ENCODE measurements around the gene PLA2G2E. TPM values are rescaled to one million over a fixed set of nuclear protein-coding genes. Genes with fewer than 3 reads are reported as not detected.

The PLA2G2E gene
- total and polyA plus RNA-seq, 3 experiments from 2014 or later, result not detected

GRCh38 chr1:19909392-19909791, 14.0 kb downstream of the PLA2G2E start:
- ChIA-PET POLR2A (no interaction called here), CTCF (interaction anchor here (1.4 to 2.3 kb wide), 2 partner anchors 11 to 243 kb away, joined by 5 to 8 read pairs; no protein-coding TSS in a partner anchor)
- no peak for DNase-seq
- no peaks in the 10 kb centered on the region for H3K9me3 ChIP-seq (ENCODE audit: low read length)
- H3K27me3 Mint-ChIP-seq, result no peaks in the 10 kb centered on the region
- H3K4me3 Mint-ChIP-seq, result no peak overlapping the region
- H3K4me1 ChIP-seq (ENCODE audit: insufficient read depth, low read length), result no peaks in the 10 kb centered on the region
- H3K36me3 Mint-ChIP-seq, result peaks cover 13 to 92% (median 35%) of the 10 kb centered on the region in 3 donors
- H3K36me3 ChIP-seq (ENCODE audit: insufficient read depth, low read length), result peaks cover 58% of the 10 kb centered on the region
- peak overlapping the region in 2 of 8 donors; percentile 14 to 29 for H3K27ac Mint-ChIP-seq
- no peaks in the 10 kb centered on the region for H3K27me3 ChIP-seq (ENCODE audit: insufficient read depth, low read length, poor library complexity, severe bottlenecking)
- H3K4me1 Mint-ChIP-seq, result no peaks in the 10 kb centered on the region
- H3K9me3 Mint-ChIP-seq, result no peaks in the 10 kb centered on the region
- no peak overlapping the region for H3K4me3 ChIP-seq (ENCODE audit: low read length)
- no peak overlapping the region for H3K27ac ChIP-seq (ENCODE audit: low read depth, low read length)

- CTCF ChIA-PET, result interaction anchor here (1.6 kb wide), 1 partner anchor 9 kb away, joined by 3 read pairs; no protein-coding TSS in a partner anchor
Observed at GRCh38 chr1:19907456-19907855, 16.0 kb downstream of the PLA2G2E start.

GRCh38 chr1:19903621-19904020, 19.8 kb downstream of the PLA2G2E start:
- no peaks in the 10 kb centered on the region for H3K27me3 Mint-ChIP-seq

More at GRCh38 chr1:19907456-19907855, 16.0 kb downstream of the PLA2G2E start:
- no peaks in the 10 kb centered on the region for H3K9me3 Mint-ChIP-seq
- H3K4me3 Mint-ChIP-seq, result no peak overlapping the region
- DNase-seq, result no peak
- no peaks in the 10 kb centered on the region for H3K27me3 Mint-ChIP-seq
- no peak overlapping the region for H3K4me3 ChIP-seq (ENCODE audit: low read length)
- H3K27me3 ChIP-seq (ENCODE audit: insufficient read depth, low read length, poor library complexity, severe bottlenecking), result no peaks in the 10 kb centered on the region
- peak overlapping the region in 1 of 8 donors; percentile 41 for H3K27ac Mint-ChIP-seq
- peaks cover 13 to 88% (median 40%) of the 10 kb centered on the region in 3 donors for H3K36me3 Mint-ChIP-seq
- H3K4me1 ChIP-seq (ENCODE audit: insufficient read depth, low read length), result no peaks in the 10 kb centered on the region
- POLR2A ChIA-PET, result no interaction called here
- H3K9me3 ChIP-seq (ENCODE audit: low read length), result no peaks in the 10 kb centered on the region
- no peak overlapping the region for H3K27ac ChIP-seq (ENCODE audit: low read depth, low read length)
- H3K4me1 Mint-ChIP-seq, result peaks cover 0 to 1% (median 0%) of the 10 kb centered on the region in 3 donors
- H3K36me3 ChIP-seq (ENCODE audit: insufficient read depth, low read length), result peaks cover 62% of the 10 kb centered on the region

GRCh38 chr1:19901653-19902052, 21.8 kb downstream of the PLA2G2E start:
- Mint-ChIP-seq H3K4me1 (peaks cover 0 to 1% (median 0%) of the 10 kb centered on the region in 3 donors), H3K27ac (no peak overlapping the region), H3K9me3 (no peaks in the 10 kb centered on the region), H3K27me3 (no peaks in the 10 kb centered on the region), H3K36me3 (peaks cover 20 to 78% (median 39%) of the 10 kb centered on the region in 3 donors), H3K4me3 (no peak overlapping the region)
- POLR2A ChIA-PET, result no interaction called here
- DNase-seq, result no peak
- CTCF ChIA-PET, result interaction anchor here (1.1 kb wide), 1 partner anchor 16 kb away, joined by 4 read pairs; no protein-coding TSS in a partner anchor
- no peak overlapping the region for H3K27ac ChIP-seq (ENCODE audit: low read depth, low read length)
- H3K4me3 ChIP-seq (ENCODE audit: low read length), result no peak overlapping the region
- peaks cover 34% of the 10 kb centered on the region for H3K36me3 ChIP-seq (ENCODE audit: insufficient read depth, low read length)
- H3K4me1 ChIP-seq (ENCODE audit: insufficient read depth, low read length), result no peaks in the 10 kb centered on the region
- H3K9me3 ChIP-seq (ENCODE audit: low read length), result no peaks in the 10 kb centered on the region
- H3K27me3 ChIP-seq (ENCODE audit: insufficient read depth, low read length, poor library complexity, severe bottlenecking), result no peaks in the 10 kb centered on the region

More at GRCh38 chr1:19903621-19904020, 19.8 kb downstream of the PLA2G2E start:
- no peak overlapping the region for H3K27ac ChIP-seq (ENCODE audit: low read depth, low read length)
- H3K36me3 ChIP-seq (ENCODE audit: insufficient read depth, low read length), result peaks cover 42% of the 10 kb centered on the region
- H3K4me1 ChIP-seq (ENCODE audit: insufficient read depth, low read length), result no peaks in the 10 kb centered on the region
- no peak for DNase-seq
- Mint-ChIP-seq H3K27ac (peak overlapping the region in 1 of 8 donors; percentile 50), H3K9me3 (no peaks in the 10 kb centered on the region), H3K36me3 (peaks cover 20 to 85% (median 46%) of the 10 kb centered on the region in 3 donors), H3K4me3 (no peak overlapping the region), H3K4me1 (peaks cover 0 to 1% (median 0%) of the 10 kb centered on the region in 3 donors)
- ChIA-PET POLR2A (no interaction called here), CTCF (no interaction called here)
- no peaks in the 10 kb centered on the region for H3K9me3 ChIP-seq (ENCODE audit: low read length)
- no peaks in the 10 kb centered on the region for H3K27me3 ChIP-seq (ENCODE audit: insufficient read depth, low read length, poor library complexity, severe bottlenecking)
- no peak overlapping the region for H3K4me3 ChIP-seq (ENCODE audit: low read length)

- H3K9me3 Mint-ChIP-seq, result no peaks in the 10 kb centered on the region
- no peak for DNase-seq
- Histone ChIP-seq H3K36me3 (ENCODE audit: insufficient read depth, low read length) (peaks cover 24% of the 10 kb centered on the region), H3K4me1 (ENCODE audit: insufficient read depth, low read length) (no peaks in the 10 kb centered on the region), H3K27me3 (ENCODE audit: insufficient read depth, low read length, poor library complexity, severe bottlenecking) (no peaks in the 10 kb centered on the region), H3K27ac (ENCODE audit: low read depth, low read length) (no peak overlapping the region), H3K4me3 (ENCODE audit: low read length) (no peak overlapping the region), H3K9me3 (ENCODE audit: low read length) (no peaks in the 10 kb centered on the region)
- peaks cover 11% of the 10 kb centered on the region in 3 donors for H3K4me1 Mint-ChIP-seq
- H3K27me3 Mint-ChIP-seq, result no peaks in the 10 kb centered on the region
- CTCF ChIA-PET, result interaction anchor here (2.4 kb wide), 1 partner anchor 12 kb away, joined by 11 read pairs; the partner anchor contains the start of gene OTUD3
- peaks cover 6 to 81% (median 29%) of the 10 kb centered on the region in 3 donors for H3K36me3 Mint-ChIP-seq
- no peak overlapping the region for H3K4me3 Mint-ChIP-seq
- H3K27ac Mint-ChIP-seq, result no peak overlapping the region
- POLR2A ChIA-PET, result no interaction called here
Observed at GRCh38 chr1:19894218-19894617, 29.2 kb downstream of the PLA2G2E start.

GRCh38 chr1:19893687-19894086, 29.7 kb downstream of the PLA2G2E start:
- Mint-ChIP-seq H3K36me3 (peaks cover under 1 to 76% (median 24%) of the 10 kb centered on the region in 3 donors), H3K4me3 (no peak overlapping the region), H3K9me3 (no peaks in the 10 kb centered on the region), H3K27ac (peak overlapping the region in 1 of 8 donors; percentile 61), H3K27me3 (no peaks in the 10 kb centered on the region), H3K4me1 (peaks cover 13 to 14% (median 13%) of the 10 kb centered on the region in 3 donors)
- Histone ChIP-seq H3K4me3 (ENCODE audit: low read length) (no peak overlapping the region), H3K27ac (ENCODE audit: low read depth, low read length) (no peak overlapping the region), H3K36me3 (ENCODE audit: insufficient read depth, low read length) (peaks cover 19% of the 10 kb centered on the region), H3K9me3 (ENCODE audit: low read length) (no peaks in the 10 kb centered on the region), H3K27me3 (ENCODE audit: insufficient read depth, low read length, poor library complexity, severe bottlenecking) (no peaks in the 10 kb centered on the region), H3K4me1 (ENCODE audit: insufficient read depth, low read length) (no peaks in the 10 kb centered on the region)
- no peak for DNase-seq
- CTCF ChIA-PET, result interaction anchor here (2.4 kb wide), 1 partner anchor 12 kb away, joined by 11 read pairs; the partner anchor contains the start of gene OTUD3
- POLR2A ChIA-PET, result no interaction called here

- no peak overlapping the region for H3K4me3 ChIP-seq (ENCODE audit: low read length)
- H3K36me3 ChIP-seq (ENCODE audit: insufficient read depth, low read length), result peaks cover 19% of the 10 kb centered on the region
- no peaks in the 10 kb centered on the region for H3K9me3 ChIP-seq (ENCODE audit: low read length)
- ChIA-PET POLR2A (no interaction called here), CTCF (interaction anchor here (2.4 kb wide), 1 partner anchor 11 kb away, joined by 11 read pairs; the partner anchor contains the start of gene OTUD3)
- peaks cover 23 to 24% (median 23%) of the 10 kb centered on the region in 3 donors for H3K4me1 Mint-ChIP-seq
- H3K36me3 Mint-ChIP-seq, result peaks cover 0 to 73% (median 24%) of the 10 kb centered on the region in 3 donors
- DNase-seq, result no peak
- H3K27me3 ChIP-seq (ENCODE audit: insufficient read depth, low read length, poor library complexity, severe bottlenecking), result no peaks in the 10 kb centered on the region
- peak overlapping the region in 1 of 7 donors; percentile 74 for H3K4me3 Mint-ChIP-seq
- peak overlapping the region in 4 of 8 donors; percentile 13 to 49 (median 26) for H3K27ac Mint-ChIP-seq
- H3K27ac ChIP-seq (ENCODE audit: low read depth, low read length), result no peak overlapping the region
- no peaks in the 10 kb centered on the region for H3K27me3 Mint-ChIP-seq
- no peaks in the 10 kb centered on the region for H3K4me1 ChIP-seq (ENCODE audit: insufficient read depth, low read length)
- H3K9me3 Mint-ChIP-seq, result no peaks in the 10 kb centered on the region
Observed at GRCh38 chr1:19892628-19893168, 30.7 kb downstream of the PLA2G2E start.

GRCh38 chr1:19892129-19892528, 31.3 kb downstream of the PLA2G2E start:
- POLR2A ChIA-PET, result no interaction called here
- Mint-ChIP-seq H3K27ac (no peak overlapping the region), H3K9me3 (no peaks in the 10 kb centered on the region), H3K4me3 (no peak overlapping the region), H3K4me1 (peaks cover 23 to 29% (median 26%) of the 10 kb centered on the region in 3 donors), H3K27me3 (no peaks in the 10 kb centered on the region), H3K36me3 (peaks cover 0 to 70% (median 21%) of the 10 kb centered on the region in 3 donors)
- Histone ChIP-seq H3K27ac (ENCODE audit: low read depth, low read length) (no peak overlapping the region), H3K4me1 (ENCODE audit: insufficient read depth, low read length) (no peaks in the 10 kb centered on the region), H3K36me3 (ENCODE audit: insufficient read depth, low read length) (peaks cover 19% of the 10 kb centered on the region), H3K4me3 (ENCODE audit: low read length) (no peak overlapping the region), H3K27me3 (ENCODE audit: insufficient read depth, low read length, poor library complexity, severe bottlenecking) (no peaks in the 10 kb centered on the region), H3K9me3 (ENCODE audit: low read length) (no peaks in the 10 kb centered on the region)
- no peak for DNase-seq
- CTCF ChIA-PET, result no interaction called here
